ENCODE results near the gene PVRIG. TPM values are rescaled to one million over a fixed set of nuclear protein-coding genes. Genes with fewer than 3 reads are reported as not detected.

The PVRIG gene
- total RNA-seq, 2 experiments from 2014 or later = 70.5 to 71.8 TPM

Other genes with a start within 250 kb of the PVRIG start
- gene AZGP1, start 243.9 kb upstream of the PVRIG start, total RNA-seq = not detected
- 10 to 100 TPM; 63.1 to 65.5 TPM for gene ZKSCAN1, start 204.4 kb upstream of the PVRIG start, total RNA-seq
- 1 to 10 TPM; 6.9 TPM for gene ZSCAN21, start 170.2 kb upstream of the PVRIG start, total RNA-seq
- gene ZNF3, start 138.2 kb upstream of the PVRIG start, total RNA-seq = 10 to 100 TPM; 21.1 to 22.1 TPM
- gene COPS6, start 131.0 kb upstream of the PVRIG start, total RNA-seq = 10 to 100 TPM; 81.7 to 86.3 TPM
- gene MCM7, start 118.6 kb upstream of the PVRIG start, total RNA-seq = 100 to 1,000 TPM; 266 to 273 TPM
- 10 to 100 TPM; 10.6 to 15.2 TPM for gene AP4M1, start 118.3 kb upstream of the PVRIG start, total RNA-seq
- gene TAF6, start 100.6 kb upstream of the PVRIG start, total RNA-seq = 10 to 100 TPM; 54.6 to 56.5 TPM
- gene CNPY4, start 100.3 kb upstream of the PVRIG start, total RNA-seq = 10 to 100 TPM; 31.3 to 32.5 TPM
- 1 to 10 TPM; 3.4 to 4.1 TPM for gene MBLAC1, start 93.0 kb upstream of the PVRIG start, total RNA-seq
- gene LAMTOR4, start 71.0 kb upstream of the PVRIG start, total RNA-seq = 100 to 1,000 TPM; 164 to 167 TPM
- gene TRAPPC14, start 61.2 kb upstream of the PVRIG start, total RNA-seq = 10 to 100 TPM; 37.8 to 41.2 TPM
- 1 to 10 TPM; 2.4 to 2.7 TPM for gene GAL3ST4, start 51.3 kb upstream of the PVRIG start, total RNA-seq
- 1 to 10 TPM; 3.8 to 4.8 TPM for gene GPC2, start 42.6 kb upstream of the PVRIG start, total RNA-seq
- gene STAG3, start 42.0 kb upstream of the PVRIG start, total RNA-seq = 10 to 100 TPM; 12.9 to 13.1 TPM
- not detected for gene SPDYE3, start 87.8 kb downstream of the PVRIG start, total RNA-seq
- gene PILRB, start 138.2 kb downstream of the PVRIG start, total RNA-seq = 10 to 100 TPM; 39.8 to 40.6 TPM
- gene PILRA, start 153.5 kb downstream of the PVRIG start, total RNA-seq = 1 to 10 TPM; 1.3 to 1.5 TPM
- gene ZCWPW1, start 208.8 kb downstream of the PVRIG start, total RNA-seq = 1 to 10 TPM; 2.7 to 3.0 TPM
- 10 to 100 TPM; 36.7 to 40.1 TPM for gene MEPCE, start 209.9 kb downstream of the PVRIG start, total RNA-seq
- 100 to 1,000 TPM; 100 to 101 TPM for gene PPP1R35, start 216.5 kb downstream of the PVRIG start, total RNA-seq
- gene SPACDR, start 244.3 kb downstream of the PVRIG start, total RNA-seq = 1 to 10 TPM; 4.0 to 4.3 TPM